HG03565 (cell line): Measurements from ENCODE around the gene TMED4.
"Not testable (repeated sequence)": the region's sequence is repeated elsewhere in the genome, so short reads cannot be mapped to it uniquely, and the experiment has no call there.

ENCODE experiments used
- ATAC-seq: cut with Tn5 transposase; IDR thresholded peaks from one replicate; pipeline ENCODE4 v1.9.1; 2021; ENCODE audit warnings: mild to moderate bottlenecking, moderate library complexity; ENCODE audit not compliant: unreplicated experiment

Gene TMED4

DNA sequence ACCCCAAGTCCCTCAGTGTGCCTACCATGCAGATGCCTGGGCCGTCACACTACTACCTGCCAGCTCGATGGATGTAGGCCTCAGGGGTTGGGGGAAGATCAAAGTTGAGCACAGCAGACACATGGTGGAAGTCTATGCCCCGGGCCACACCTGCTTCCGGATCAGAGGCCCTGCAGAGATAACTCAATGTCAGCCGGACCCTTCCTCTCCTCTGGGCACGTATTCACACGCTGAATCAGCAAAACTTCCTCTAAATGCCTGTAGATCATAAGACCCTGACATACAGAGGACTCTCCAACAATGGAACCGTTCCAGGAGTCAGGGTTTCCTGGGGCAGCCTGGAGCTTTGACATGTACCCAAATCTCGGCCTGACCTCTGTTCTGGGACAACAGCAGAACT is 12.1 kb downstream of the TMED4 start:
- no peak for ATAC-seq

DNA sequence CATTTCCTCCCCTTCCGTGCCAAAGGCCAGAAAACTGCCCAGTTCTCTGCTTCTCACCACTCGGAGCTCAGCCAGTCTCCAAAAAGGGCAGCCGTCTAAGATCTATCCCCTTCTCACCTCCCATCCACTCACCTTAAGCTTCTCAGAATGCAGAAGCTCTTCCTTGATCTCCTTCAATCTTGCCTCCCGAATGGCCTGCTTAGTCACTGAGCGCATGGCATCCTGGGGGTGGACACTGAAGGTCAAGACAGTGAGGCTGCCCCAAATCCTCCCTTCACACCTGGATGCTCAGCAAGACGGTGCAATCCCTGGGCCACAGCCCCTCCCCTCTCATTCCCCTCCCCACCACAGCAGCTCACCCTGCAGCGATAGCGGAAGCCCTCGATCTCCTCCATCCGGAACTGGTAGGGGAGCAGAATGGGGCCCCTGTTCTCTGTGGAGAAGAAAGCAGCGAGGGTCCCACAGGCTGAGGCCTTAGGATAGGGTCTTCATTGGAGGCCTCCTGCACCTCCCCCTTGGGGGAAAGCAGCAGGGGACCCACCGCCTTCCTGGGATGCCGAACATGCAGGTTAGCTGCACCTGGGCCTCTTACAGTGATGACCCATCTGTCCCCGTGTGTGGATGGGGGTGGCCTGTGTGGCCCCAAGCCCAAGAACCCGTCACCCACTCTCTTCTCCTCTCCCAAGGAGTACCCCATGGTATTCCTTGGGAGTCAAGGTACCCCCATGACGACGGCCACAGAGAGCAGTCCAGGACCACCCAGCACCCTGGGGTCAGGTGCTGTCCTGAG is 13.1 kb downstream of the TMED4 start:
- no peak for ATAC-seq

DNA sequence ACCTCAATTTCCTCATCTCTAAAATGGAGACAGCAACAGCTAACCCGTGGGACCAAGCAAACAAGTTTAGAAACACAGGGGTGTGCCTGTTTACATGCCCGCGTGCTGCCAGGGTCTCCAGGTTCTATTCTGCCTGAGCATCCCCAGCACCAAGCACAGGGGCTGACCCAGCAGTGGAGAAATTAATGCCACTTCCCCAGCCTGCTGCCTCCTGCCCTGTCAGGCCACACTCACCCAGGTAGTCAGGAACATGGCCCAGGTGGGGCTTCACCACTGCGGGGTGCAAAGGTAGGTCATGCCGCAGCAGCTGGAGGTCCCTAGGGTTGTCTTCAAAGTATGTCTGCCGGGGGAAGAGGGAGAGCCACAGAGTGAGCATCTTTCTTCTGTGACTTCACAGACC is 14.1 kb downstream of the TMED4 start:
- ATAC-seq: no peak

DNA sequence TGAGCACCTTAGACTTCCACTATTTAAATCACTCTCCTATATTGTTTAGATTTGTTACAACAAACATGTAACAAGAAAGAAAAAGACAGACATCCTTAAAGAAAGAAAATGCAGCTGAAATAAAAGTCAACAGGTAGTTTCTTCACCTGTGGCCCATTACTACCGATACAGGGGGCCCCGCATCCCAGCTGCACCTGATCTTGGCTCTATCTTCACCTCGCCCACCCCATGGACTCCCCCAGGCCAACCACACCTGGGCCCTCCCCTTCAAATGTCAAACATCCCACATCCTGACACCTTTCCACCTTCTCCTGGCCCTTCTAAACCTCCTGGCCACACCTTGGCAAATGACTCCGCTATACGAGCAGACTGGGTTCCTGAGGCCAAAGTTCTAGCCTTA is 15.4 kb downstream of the TMED4 start:
- ATAC-seq: no peak

DNA sequence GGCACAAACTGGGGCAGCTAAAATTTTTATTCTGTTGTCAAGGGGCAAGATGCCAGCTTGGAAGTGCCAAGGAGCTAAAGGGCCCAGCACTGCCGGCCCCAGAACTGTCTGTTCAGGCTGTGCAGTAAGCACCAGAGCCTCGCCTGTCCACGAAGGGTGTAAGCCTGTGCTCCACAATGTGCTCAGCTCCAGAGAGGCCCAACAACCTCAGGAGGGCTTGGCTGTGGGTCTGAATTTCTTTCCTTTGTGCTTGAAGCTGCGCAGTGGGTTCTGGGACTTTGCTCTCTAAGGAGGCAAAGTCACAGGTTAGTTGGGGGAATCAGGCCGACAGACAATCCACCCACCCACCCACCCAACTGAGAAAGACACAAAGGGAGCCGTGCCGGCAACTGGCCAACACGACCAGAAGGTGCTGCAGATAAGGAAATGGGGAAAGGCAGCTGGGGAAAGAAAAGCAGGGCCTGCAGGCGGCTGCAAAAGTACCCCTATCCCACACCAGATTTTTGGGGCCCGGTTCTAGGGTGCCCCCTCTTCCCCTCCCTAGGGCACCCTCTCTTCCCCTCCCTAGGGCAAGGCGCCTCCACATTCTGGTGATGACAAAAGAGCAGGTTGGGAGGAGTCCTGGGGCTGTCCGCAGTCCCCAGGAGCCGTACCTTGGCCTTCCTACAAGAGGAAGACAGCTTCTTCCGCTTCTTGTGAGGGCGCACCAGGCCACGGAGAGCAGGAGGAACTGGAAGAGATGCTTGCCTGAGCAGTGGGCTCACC is 16.1 kb downstream of the TMED4 start:
- ATAC-seq: no peak

DNA sequence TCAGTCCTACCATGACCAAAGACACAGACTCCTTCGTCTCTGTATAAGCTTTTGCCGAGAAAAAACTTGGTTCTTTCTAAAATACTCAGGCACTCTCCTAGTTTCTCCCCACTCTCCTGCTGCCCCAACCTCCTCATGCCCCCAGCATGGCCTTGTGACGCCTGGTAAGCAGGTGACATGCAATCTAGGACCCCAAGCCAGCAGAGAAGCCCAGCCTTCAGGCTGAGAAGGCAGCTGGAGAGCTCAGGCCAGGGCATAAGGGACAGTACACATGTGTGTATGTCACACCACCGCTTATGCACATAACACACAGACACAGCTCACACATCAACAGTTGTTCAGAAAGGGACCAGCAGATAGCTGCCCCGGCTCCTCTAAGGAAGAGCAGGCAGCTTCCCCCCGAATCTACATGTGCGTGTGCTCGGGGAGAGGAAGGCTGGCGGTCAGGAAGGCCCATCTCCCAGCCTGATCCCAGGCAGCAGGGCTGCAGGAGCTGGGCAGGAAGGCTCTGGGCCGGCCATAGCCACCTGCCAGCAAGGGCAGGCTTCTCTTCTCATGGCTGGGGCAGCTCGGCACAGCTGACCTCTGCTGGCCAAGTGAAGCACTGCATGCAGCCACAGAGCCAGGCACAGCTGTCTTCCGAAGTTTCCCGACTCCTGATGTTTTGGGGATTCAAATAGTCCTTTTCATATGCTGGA is 16.8 kb downstream of the TMED4 start:
- ATAC-seq: no peak

DNA sequence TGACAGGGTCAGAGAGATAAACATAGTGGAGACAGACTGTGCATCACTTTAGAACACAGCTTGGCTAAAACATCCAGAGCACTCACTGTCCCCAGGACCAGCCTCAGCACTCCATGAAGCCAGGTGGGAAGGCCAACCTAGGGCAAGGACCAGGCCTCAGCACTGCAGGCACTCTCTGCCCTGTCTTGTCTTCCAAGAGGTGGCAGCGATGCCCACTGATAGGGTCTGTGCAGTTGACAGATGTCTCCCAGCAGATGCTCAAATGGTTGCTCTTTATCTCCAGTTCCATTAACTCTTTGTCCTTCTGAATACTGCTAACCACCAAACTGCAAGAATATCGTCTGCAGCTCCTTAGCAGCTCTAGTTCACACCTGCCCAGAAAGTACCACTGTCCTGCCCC is 17.4 kb downstream of the TMED4 start:
- no peak for ATAC-seq

DNA sequence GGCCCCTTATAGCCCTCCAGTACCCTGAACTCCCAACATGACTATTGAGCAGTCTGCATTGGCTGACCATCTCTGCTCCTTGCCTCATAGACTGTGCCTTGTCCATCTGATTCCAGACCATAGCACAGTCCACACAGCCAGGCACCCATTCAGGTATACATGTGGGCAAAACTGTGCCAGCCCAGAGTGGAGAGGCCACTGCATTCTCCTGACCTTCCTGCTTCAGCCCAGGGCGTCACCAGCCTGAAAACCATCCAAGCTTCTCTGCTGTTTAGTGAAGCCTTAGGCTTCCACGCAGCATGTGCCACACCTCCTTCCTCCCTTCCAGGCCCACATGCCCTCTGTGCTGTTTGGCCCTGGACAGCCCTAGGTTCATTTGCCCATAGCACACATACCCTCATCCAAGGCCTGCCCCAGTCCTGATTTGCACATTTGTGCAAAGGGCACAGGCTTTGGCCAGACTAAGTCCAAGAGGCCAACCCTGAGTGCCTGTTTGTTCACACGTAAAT is 18.8 kb downstream of the TMED4 start:
- no peak for ATAC-seq

DNA sequence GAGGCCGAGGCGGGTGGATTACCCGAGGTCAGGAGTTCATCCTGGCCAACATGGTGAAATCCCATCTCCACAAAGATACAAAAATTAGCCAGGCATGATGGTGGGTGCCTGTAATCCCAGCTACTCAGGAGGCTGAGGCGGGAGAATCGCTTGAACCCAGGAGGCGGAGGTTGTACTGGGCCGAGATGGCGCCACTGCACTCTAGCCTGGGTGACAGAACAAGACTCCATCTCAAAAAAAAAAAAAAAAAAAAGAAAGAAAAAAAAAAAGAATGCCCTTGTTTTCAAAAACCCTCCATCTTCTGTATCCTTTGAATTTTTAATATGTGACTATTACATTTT is 19.4 kb downstream of the TMED4 start:
- ATAC-seq: not testable (repeated sequence)

DNA sequence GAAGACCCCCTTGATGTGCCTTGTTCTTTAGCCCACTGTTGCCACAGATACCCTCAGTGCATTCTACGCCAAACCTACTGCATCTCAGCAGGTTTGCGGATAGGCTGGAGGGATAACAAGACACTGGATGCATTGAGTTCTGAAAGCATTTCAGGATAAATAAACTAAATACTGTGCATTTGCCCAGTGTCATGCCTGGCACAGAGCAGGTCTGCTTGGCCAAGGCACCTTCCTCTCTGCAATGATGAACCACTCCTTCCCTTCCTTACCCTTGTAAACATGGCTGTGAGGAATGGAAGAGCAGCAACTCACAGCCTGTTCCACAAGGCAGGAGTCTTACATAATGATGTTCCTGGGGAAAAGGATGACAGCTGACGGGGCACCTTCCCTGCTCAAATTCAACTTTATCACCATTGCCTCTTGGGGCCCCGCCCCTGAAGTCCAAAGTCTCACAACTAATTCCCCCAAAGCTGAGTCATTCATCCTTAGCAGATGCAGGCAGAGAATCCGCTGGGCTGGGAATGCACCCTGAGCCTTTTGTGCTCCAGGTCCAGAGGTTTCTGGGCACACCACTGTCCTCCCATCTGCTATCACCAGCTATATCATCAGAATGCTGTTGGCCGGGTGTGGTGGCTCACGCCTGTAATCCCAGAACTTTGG is 19.9 kb downstream of the TMED4 start:
- no peak for ATAC-seq

DNA sequence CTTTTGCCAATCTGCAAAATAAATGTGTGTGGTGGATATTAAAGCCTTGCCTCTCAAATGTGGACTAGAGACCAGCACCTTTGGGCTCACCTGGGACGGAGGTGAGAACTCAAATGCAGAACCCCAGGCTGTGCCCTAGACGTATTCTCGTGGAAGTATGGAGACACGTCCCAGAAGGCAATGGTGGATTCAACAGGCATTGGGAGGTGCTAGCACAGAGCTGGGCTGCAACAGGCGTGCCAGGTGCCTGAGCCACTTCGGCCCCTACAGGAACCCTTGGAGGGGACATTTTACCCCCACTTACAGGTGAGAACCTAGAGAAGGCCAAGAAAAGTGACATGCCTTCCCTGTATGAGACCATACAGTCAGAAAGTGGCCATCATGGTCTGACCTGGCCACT is 20.6 kb downstream of the TMED4 start:
- no peak for ATAC-seq

DNA sequence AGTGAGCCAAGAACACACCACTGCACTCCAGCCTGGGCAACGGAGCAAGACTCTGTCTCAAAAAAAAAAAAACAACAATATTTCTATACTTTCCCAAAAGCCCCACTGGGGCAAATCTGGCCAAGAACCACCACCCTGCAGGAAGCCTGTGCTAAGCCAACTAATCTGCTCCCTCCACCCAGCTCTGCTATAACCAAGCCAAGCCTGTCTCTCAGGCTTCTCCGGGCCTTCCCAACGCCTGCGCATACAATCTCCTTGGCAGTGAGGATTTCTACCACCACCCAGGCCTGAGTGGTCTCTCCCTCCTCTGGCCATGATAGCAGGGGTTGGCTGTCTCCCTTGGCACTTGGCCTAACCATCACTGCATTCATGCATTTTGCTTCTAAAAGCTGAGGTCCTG is 22.5 kb downstream of the TMED4 start:
- ATAC-seq: no peak

DNA sequence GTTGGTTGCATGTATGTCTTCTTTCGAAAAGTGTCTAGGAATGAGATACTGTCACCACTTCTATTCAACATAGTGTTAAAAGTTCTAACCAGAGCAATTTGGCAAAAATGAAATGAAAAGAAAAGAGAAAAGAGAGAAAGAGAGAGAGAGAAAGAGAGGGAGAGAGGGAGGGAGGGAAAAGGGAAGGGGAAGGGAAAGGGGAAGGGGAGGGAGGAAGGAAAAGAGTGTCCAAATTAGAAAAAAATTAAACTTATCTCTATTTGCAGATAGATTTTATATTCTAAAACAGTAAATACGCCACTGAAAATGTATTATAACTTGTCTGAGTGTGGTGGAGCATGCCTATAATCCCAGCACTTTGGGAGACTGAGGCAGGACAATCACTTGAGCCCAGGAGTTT is 24.5 kb downstream of the TMED4 start:
- ATAC-seq: no peak

DNA sequence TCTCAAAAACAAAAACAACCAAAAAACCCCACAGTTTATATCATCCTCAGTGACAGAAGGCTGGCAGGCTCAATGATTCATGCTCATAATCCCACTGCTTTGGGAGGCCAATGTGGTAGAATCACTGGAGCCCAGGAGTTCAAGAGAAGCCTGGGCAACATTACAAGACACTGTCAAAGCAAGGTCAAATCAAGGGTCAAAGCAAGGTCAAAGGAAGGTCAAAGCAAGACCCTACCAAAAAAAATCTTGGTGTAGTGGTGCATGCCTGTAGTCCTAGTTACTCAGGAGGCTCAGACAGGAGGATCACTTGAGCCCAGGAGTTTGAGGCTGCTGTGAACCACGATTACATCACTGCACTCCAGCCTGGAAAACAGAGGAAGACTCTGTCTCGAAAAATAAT is 26.7 kb downstream of the TMED4 start:
- ATAC-seq: no peak

DNA sequence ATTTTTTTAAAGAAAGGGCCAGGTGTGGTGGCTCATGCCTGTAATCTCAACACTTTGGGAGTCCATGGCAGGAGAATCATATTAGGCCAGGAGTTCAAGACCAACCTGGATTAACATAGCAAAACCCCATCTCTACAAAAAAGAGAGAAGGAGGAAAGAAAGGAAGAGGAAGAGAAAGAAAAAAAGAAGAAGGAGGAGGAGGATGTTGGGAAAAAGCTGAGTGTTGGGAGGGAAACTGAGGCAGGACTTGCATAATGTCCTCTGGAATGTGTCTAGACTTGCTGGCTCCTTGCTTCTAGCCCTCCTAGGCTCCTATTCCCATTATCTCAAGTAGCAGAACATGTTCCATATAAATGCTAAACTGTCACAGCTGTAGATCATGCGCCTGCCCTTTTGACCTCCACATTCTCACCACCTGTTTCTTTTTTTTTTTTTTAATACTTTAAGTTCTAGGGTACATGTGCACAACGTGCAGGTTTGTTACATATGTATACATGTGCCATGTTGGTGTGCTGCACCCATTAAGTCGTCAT is 29.5 kb downstream of the TMED4 start:
- ATAC-seq: not testable (repeated sequence)

DNA sequence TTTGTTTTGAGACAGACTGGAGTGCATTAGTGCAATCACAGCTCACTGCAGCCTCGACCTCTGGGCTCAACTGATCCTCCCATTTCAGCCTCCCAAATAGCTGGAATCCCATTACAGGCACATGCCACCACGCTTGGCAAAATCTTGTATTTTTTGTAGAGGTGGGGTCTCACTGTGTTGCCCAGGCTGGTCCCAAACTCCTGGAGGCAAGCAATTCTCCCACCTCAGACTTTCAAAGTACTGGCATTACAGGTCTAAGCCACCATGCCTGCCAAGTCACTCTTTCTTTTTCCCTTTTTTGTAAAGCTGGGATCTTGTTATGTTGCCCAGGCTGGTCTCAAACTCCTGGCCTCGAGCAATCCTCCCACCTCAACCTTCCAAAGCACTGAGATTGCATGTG is 32.6 kb downstream of the TMED4 start:
- ATAC-seq: no peak

DNA sequence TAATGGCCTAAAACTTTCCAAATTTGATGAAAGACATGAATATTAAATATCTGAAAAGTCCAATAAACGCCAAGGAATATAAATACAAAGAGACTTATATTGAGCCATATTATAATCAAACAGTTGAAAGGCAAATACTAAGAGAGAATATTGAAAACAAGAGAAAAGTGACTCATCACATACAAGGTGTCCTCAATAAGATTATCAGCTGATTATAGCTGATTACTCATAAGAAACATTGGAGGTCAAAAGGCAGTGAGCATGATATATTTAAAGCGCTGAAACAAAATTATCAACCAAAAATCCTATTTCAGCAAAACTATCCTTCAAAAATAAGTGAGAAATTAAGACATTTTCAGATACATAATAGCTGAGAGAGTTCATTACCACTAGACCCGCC is 33.1 kb downstream of the TMED4 start:
- ATAC-seq: no peak

DNA sequence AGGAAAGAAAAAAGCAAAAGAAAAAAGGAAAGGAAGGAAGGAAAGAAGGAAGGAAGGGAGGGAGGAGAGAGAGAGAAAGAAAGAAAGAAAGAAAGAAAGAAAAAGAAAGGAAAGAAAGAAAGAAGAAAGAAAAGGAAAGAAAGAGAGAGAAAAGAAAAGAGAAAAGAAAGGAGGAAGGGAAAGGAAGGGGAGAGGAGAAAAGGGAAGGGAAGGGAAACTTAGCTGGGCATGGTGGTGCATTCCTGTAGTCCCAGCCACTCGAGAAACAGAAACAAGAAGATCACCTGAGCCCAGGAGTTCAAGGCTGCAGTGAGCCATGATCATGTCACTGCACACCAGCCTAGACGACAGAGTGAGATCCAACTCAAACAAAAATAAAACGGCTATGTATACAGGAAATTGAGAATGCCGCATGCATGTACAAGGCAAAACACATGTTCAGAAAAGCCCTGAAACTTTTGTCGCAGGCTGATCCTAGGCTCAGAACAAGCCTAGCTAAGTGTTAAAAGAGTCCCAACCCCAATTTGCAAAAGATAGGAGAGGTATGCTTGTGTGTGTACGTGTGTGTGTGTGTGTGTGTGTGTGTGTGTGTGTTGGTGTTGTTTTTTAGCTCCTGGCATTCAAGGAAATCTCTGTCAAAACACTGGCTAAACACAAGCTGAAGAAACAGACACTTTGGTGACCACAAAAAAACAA is 34.3 kb downstream of the TMED4 start:
- ATAC-seq: no peak

DNA sequence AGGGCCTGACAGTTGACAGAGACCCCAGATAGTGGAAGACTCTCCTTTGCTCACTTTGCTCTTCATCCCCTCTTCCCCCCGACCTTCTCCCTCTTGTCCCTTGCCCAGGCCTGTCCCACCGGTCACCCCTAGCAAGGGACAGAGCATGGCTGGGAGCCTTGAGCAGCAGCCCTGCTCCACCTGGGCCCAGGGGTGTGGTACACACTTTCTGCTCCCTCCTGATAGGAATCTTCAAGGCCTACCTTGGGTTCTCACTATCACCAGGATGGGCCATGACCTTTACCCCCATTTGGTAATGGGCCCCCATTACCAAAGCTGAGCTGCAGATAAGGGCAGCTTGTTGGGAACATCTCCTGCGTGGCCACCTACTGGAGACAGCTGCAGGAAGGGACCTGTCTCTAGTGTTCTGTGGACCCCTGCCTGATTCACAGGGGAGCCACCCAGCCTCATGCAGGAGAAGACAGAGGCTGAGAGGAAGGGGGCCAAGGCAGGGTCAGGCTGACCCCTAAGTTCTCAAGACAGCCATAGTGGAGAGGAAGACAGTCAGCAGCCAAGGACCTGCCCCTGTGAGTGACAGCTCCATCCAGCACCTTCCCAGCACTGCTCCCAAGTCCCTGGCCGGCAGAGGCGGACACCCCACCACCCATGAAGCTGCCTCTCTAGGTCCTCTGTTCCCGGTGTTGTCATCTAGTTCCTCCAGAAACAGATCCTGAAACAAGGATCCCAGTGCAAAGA is 40.0 kb downstream of the TMED4 start:
- ATAC-seq: no peak
